HG02840 (cell line): Measurements from ENCODE around the gene GALNT9.
"Not testable (repeated sequence)": the region's sequence is repeated elsewhere in the genome, so short reads cannot be mapped to it uniquely, and the experiment has no call there.

ENCODE experiments used
- ATAC-seq: cut with Tn5 transposase; IDR thresholded peaks from one replicate; pipeline ENCODE4 v1.9.1; 2021; ENCODE audit warnings: mild to moderate bottlenecking, moderate library complexity, moderate number of reproducible peaks; ENCODE audit not compliant: unreplicated experiment, low FRiP score

Gene GALNT9

DNA sequence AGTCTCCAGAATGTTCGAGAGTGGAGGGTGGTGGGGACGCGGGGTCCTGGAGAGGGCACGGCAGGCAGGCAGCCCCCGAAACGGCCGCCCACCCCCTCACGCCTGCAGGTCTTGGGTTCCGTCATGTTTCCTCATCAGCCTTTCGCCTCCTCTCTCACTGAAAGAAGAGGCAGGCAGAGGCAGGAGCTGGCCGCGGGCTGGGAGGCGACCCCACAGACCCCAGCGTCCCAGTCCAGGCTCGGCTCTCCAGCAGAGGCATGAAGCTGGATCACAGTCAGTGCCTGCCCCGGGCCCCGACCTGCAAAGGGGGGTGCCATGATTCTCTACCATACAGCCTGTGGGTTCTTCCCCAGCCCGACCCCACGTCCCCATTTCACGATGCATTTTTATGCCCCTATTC is 13.4 kb downstream of the GALNT9 start:
- no peak for ATAC-seq

GRCh38 chr12:132315507-132315906 is 13.9 kb downstream of the GALNT9 start:
- ATAC-seq, result no peak

GRCh38 chr12:132314516-132315233 is 14.7 kb downstream of the GALNT9 start:
- no peak for ATAC-seq

GRCh38 chr12:132314035-132314434 is 15.4 kb downstream of the GALNT9 start:
- no peak for ATAC-seq

DNA sequence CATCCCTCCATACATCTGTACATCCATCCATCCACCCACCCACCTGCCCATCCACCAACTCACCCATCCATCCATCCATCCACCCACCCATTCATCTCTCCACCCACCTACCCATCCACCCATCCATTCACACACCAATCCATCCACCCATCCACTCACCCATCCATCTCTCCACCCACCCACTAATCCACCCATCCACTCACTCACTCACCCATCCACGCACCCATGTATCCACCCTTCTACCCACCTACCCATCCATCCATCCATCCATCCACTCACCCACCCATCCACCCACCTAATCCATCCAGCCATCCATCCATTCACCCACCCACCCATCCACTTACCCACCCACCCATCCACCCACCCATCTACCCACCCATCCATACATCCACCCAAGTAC is 16.2 kb downstream of the GALNT9 start:
- no peak for ATAC-seq

DNA sequence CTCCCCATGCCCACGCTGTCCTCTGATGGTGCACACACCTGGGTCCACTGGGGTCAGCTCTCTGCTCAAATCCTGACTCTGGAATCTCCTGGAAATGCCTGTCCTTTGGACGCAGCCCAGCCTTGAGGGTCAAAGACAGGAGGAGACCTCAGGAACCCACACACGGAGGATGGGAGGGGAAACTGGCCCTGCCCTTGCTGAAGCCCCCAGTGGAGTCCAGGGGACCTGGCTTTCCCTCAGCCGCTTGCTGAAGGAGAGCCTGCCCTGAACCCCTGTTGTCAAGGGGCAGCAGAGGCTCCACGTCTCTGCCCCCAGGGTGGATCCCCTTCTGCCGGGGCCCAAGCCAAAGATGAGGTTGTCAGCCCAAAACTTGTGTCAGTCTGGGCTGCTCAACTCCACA is 16.9 kb downstream of the GALNT9 start:
- no peak for ATAC-seq

DNA sequence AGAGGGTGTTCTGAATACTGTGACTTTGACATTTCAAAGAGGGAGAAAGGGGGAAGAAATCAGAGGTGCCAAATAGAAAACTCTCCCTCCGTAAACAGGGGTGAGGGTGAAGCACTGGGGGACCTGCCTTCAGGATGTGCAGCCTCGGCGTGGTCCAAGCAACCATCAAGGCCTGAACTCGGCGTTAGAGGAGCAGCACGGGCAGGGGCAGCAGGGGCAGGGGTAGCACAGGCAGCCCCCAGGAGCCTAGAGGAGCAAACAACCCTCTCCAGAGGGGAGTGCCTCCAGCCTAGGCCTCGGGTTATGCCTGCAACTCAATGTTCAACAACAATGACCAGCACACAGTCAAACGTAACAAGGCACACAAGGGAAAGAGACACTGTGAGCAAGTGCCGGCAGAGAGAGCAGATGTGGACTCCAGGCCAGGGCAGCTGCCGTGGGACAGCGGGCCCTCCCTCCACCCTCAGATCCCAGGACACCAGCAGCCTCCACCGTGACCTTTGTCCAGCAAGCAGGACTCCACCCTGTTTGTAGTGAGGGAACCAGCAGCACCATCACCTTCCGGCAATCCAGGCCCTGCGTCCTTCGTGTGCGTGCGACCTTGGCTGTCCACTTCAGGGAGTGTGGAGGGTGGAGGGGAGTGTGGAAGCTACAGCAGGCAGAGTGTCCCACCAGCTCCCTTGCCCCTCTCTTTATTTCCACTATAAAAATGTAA is 18.0 kb downstream of the GALNT9 start:
- ATAC-seq, result no peak

GRCh38 chr12:132310181-132311040 is 19.0 kb downstream of the GALNT9 start:
- ATAC-seq, result no peak

GRCh38 chr12:132309596-132310086 is 19.7 kb downstream of the GALNT9 start:
- no peak for ATAC-seq

GRCh38 chr12:132308853-132309595 is 20.4 kb downstream of the GALNT9 start:
- ATAC-seq, result no peak

DNA sequence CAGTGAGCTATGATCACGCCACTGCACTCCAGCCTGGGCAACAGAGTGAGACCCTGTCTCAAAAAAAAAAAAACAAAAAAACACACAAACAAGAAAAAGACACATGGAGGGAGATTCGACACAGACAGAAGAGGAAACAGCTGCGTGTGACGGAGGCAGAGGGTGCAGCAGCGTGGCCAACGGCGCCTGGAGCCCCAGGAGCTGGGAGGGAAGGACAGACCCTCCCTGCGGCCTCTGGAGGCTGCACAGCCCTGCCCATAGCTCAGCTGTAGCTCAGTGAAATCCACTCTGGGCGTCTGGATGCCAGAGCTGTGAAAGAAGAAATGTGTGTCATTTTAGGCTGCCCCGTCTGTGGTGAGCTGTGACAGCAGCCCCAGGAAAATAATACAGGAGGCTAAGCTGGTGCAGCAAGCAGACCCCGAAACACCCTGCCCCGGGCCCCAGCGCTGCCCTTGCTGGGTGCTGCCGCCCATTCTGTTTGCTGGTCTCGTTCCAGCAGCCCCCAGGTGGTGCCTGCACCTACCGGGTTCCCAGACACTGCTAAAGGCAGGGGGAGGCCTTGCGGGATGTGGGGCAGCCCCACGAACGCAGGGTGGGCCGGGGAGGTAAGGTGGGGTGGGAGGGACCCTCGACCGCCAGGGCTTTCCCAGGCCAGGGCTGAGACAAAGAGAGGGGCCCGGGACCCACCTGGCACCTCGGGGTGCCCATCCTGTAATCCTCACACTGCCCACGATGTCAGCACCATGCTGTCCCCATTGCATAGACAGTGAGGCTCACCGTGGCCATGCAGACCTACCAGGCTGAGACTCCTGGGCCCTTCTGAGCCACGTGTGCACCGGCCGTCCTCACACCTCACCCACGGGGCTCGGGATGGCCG is 21.2 kb downstream of the GALNT9 start:
- no peak for ATAC-seq

GRCh38 chr12:132306885-132307191 is 22.6 kb downstream of the GALNT9 start:
- no peak for ATAC-seq

DNA sequence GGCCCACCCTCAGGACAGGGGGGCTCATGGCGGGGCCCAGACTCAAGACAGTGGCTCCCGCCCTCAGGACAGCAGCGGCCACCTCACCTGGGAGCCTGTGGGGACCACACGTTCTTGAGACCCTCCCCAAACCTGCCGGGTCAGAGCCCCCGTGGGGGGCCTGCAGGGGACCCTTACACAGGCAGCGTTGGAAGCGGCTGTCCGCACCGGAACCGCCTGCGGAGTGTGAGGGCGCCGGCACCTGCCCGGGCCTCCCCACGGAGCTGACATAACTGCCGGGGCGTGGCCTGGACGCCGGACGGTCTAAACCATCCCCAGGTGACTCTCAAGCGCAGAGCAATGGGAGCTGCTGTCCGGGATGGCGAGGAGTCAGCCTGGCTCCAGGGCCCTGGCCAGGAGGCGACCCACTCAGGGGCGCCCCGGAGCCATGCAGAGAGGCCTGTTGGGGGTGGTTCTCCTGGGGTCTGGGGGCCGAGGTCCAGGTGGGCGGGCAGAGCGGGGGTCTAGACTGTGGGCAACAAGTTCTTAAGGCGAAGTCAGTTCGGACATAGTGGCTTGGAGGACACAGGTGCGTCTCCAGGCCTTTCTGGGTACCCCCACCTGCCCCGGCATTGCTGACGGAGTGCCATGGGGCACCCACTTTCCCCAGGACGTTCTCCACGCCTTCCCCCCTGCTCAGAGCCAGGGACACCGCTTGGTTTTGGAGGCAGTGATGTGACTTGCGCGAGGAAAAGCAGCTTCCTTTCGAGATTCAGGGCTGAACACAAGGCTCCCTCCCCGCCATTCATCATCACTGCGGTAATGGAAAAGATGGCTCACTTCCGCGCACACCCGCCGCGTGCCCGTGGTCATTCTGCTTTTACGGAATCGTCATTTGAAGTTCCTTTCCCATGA is 23.2 kb downstream of the GALNT9 start:
- ATAC-seq, result no peak

DNA sequence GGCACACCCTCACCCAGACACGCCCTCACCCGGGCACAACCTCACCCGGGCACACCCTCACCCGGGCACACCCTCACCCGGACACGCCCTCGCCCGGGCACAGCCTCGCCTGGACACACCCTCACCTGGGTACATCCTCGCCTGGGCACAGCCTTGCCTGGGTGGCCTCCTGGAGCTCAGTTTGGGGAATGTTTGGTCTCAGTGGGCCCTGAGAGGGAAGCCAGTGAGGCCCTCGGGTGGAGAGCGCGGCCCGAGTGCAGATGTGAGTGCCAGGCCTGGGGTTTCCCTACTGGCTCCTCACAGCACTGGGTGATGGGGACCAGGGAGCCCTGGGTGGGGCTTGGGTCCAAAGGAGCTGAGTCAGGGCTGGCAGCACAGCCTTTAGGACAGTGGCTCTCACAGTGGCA is 23.8 kb downstream of the GALNT9 start:
- ATAC-seq, result no peak

DNA sequence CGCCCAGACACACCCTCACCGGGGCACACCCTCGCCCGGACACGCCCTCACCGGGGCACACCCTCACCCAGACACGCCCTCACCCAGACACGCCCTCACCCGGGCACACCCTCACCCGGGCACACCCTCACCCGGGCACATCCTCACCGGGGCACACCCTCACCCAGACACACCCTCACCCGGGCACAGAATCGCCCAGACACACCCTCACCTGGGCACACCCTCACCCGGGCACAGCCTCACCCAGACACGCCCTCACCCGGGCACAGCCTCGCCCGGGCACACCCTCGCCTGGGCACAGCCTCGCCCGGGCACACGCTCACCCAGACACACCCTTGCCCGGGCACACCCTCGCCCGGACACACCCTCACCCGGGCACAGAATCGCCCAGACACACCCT is 24.5 kb downstream of the GALNT9 start:
- ATAC-seq, result not testable (repeated sequence)

GRCh38 chr12:132303853-132304373 is 25.5 kb downstream of the GALNT9 start:
- ATAC-seq, result not testable (repeated sequence)

DNA sequence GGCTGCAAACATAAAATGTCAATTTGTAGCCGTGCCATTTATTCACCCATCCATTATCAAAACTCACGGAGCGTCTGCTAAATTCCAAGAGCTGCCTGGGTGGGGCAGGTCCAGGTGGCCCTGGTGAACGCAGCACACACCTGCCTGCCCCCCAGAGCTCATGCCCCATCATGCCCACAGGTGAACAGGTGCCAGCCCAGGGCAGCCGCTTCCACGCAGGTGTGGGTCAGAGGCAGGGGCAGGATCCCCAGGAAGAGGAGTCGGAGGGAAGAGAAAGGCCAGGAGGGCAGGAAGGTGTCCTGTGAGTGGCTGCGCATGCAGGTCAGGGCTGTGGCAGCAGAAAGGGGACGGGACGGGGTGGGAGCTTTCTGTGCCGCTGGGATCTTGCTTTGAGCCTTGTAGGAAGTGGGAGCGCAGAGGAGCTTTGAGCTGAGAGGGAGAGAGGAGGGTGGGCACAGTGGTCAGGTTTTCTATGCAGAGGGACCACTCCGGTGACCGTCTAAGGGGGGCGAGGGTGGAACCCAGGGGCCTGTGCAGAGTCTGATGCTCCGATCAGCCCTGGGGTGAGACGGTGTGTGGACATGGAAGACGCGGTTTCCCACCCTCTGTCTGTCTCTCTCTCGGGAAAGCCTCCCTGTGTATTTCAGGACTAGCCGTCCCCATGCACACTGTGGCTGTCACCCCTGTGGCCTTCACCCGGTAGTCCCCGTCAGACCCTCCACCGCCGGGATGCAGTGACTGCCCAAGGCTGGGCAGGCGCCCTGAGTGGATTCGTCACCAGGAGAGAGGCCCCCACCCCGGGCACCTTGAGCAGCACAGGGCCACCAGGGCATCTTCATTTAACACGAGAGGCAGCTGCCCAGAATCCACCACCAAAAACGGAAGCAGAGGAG is 26.7 kb downstream of the GALNT9 start:
- no peak for ATAC-seq
